Measurements from ENCODE around the gene C5orf15.

The C5orf15 gene

GRCh38 chr5:133968204-133968980, at the start of gene C5orf15:
Gene C5orf15 (minus strand): TSS chr5:133968625. CDS start chr5:133968584, 41 bp downstream.
- DNase-seq (ENCODE audit: low read depth) = peak; percentile 71

GRCh38 chr5:134008266-134008749, 39.9 kb upstream of the C5orf15 start:
- DNase-seq (ENCODE audit: low read depth) = no peak

- DNase-seq (ENCODE audit: low read depth) = no peak
Observed at GRCh38 chr5:134007581-134008265, 39.3 kb upstream of the C5orf15 start.

- no peak for DNase-seq (ENCODE audit: low read depth)
Observed at GRCh38 chr5:134006115-134006514, 37.7 kb upstream of the C5orf15 start.

GRCh38 chr5:134005417-134006061, 37.1 kb upstream of the C5orf15 start:
- DNase-seq (ENCODE audit: low read depth) = no peak

GRCh38 chr5:134004626-134005416, 36.4 kb upstream of the C5orf15 start, which contains the start of gene VDAC1:
Gene VDAC1 (minus strand): TSS chr5:134004975. CDS start chr5:133993012, 11,963 bp downstream.
- peak; percentile 52 for DNase-seq (ENCODE audit: low read depth)

GRCh38 chr5:134003817-134004625, 35.6 kb upstream of the C5orf15 start:
- no peak for DNase-seq (ENCODE audit: low read depth)

- no peak for DNase-seq (ENCODE audit: low read depth)
Observed at GRCh38 chr5:134003064-134003816, 34.8 kb upstream of the C5orf15 start.

GRCh38 chr5:134001938-134002731, 33.7 kb upstream of the C5orf15 start:
- no peak for DNase-seq (ENCODE audit: low read depth)

- no peak for DNase-seq (ENCODE audit: low read depth)
Observed at GRCh38 chr5:134000696-134001453, 32.5 kb upstream of the C5orf15 start.

GRCh38 chr5:134000091-134000511, 31.7 kb upstream of the C5orf15 start:
- DNase-seq (ENCODE audit: low read depth) = no peak

- DNase-seq (ENCODE audit: low read depth) = no peak
Observed at GRCh38 chr5:133998807-133999206, 30.4 kb upstream of the C5orf15 start.

GRCh38 chr5:133998042-133998441, 29.6 kb upstream of the C5orf15 start:
- no peak for DNase-seq (ENCODE audit: low read depth)

GRCh38 chr5:133996683-133997252, 28.3 kb upstream of the C5orf15 start:
- no peak for DNase-seq (ENCODE audit: low read depth)

GRCh38 chr5:133995883-133996563, 27.6 kb upstream of the C5orf15 start:
- no peak for DNase-seq (ENCODE audit: low read depth)

GRCh38 chr5:133995341-133995740, 26.9 kb upstream of the C5orf15 start:
- no peak for DNase-seq (ENCODE audit: low read depth)

- no peak for DNase-seq (ENCODE audit: low read depth)
Observed at GRCh38 chr5:133994990-133995333, 26.5 kb upstream of the C5orf15 start.
